Measurements from ENCODE around the gene PARD3. TPM values are rescaled to one million over a fixed set of nuclear protein-coding genes. Genes with fewer than 3 reads are reported as not detected.
"Not testable (repeated sequence)": the region's sequence is repeated elsewhere in the genome, so short reads cannot be mapped to it uniquely, and the experiment has no call there.

Gene PARD3
- total RNA-seq, 1 experiment from 2014 or later = 55.3 TPM

- DNase-seq (ENCODE audit: low read depth) = no peak
These were observed 14.5 kb downstream of the PARD3 start for GRCh38 chr10:34800624-34801023.

GRCh38 chr10:34798654-34799053, 16.4 kb downstream of the PARD3 start:
- no peak for DNase-seq (ENCODE audit: low read depth)

- DNase-seq (ENCODE audit: low read depth) = no peak
These were observed 17.9 kb downstream of the PARD3 start for GRCh38 chr10:34797155-34797554.

GRCh38 chr10:34796133-34796532, 19.0 kb downstream of the PARD3 start:
- DNase-seq (ENCODE audit: low read depth) = no peak

GRCh38 chr10:34795334-34795733, 19.8 kb downstream of the PARD3 start:
- no peak for DNase-seq (ENCODE audit: low read depth)

GRCh38 chr10:34794835-34795234, 20.3 kb downstream of the PARD3 start:
- DNase-seq (ENCODE audit: low read depth) = no peak

- not testable (repeated sequence) for DNase-seq (ENCODE audit: low read depth)
These were observed 21.5 kb downstream of the PARD3 start for GRCh38 chr10:34793581-34793980.

- DNase-seq (ENCODE audit: low read depth) = no peak
These were observed 22.2 kb downstream of the PARD3 start for GRCh38 chr10:34792881-34793280.

- DNase-seq (ENCODE audit: low read depth) = no peak
These were observed 23.1 kb downstream of the PARD3 start for GRCh38 chr10:34791947-34792346.

GRCh38 chr10:34791228-34791627, 23.9 kb downstream of the PARD3 start:
- DNase-seq (ENCODE audit: low read depth) = no peak

GRCh38 chr10:34789966-34790506, 25.1 kb downstream of the PARD3 start:
- no peak for DNase-seq (ENCODE audit: low read depth)

- DNase-seq (ENCODE audit: low read depth) = no peak
These were observed 28.6 kb downstream of the PARD3 start for GRCh38 chr10:34786464-34786863.

GRCh38 chr10:34781711-34782110, 33.4 kb downstream of the PARD3 start:
- DNase-seq (ENCODE audit: low read depth) = no peak

- DNase-seq (ENCODE audit: low read depth) = peak; percentile 37
These were observed 34.2 kb downstream of the PARD3 start for GRCh38 chr10:34780818-34781380.

GRCh38 chr10:34778237-34778636, 36.9 kb downstream of the PARD3 start:
- DNase-seq (ENCODE audit: low read depth) = no peak

GRCh38 chr10:34776090-34776690, 38.9 kb downstream of the PARD3 start:
- no peak for DNase-seq (ENCODE audit: low read depth)

GRCh38 chr10:34775044-34775637, 40.0 kb downstream of the PARD3 start:
- no peak for DNase-seq (ENCODE audit: low read depth)

GRCh38 chr10:34773636-34774630, 41.2 kb downstream of the PARD3 start:
- no peak for DNase-seq (ENCODE audit: low read depth)

- no peak for DNase-seq (ENCODE audit: low read depth)
These were observed 43.6 kb downstream of the PARD3 start for GRCh38 chr10:34771525-34771924.

GRCh38 chr10:34771106-34771505, 44.0 kb downstream of the PARD3 start:
- DNase-seq (ENCODE audit: low read depth) = no peak

- DNase-seq (ENCODE audit: low read depth) = no peak
These were observed 45.2 kb downstream of the PARD3 start for GRCh38 chr10:34769899-34770298.

GRCh38 chr10:34768972-34769330, 46.1 kb downstream of the PARD3 start:
- no peak for DNase-seq (ENCODE audit: low read depth)

Data from HT1080 (cell line).